Lung (tissue), 12 donors: ENCODE data around the gene RASA2. TPM values are rescaled to one million over a fixed set of nuclear protein-coding genes. Genes with fewer than 3 reads are reported as not detected.

Source experiments
- ATAC-seq: fragments of 200-7000 bp; cut with Tn5 transposase; one replicate; pipeline ENCODE4 v1.9.1; 2020; ENCODE audit warnings: moderate number of reproducible peaks; ENCODE audit not compliant: insufficient read depth, low FRiP score
- DNase-seq, 3 donors: peaks; one replicate each; pipeline ENCODE4 v3.0.0-alpha.2; 2013 to 2017
- H3K27ac ChIP-seq, 2 donors: one replicate each; pipeline ENCODE4 v1.5.1; 2013; ENCODE audit warnings: mild to moderate bottlenecking in 2 of 2, moderate library complexity in 2 of 2, control low read depth in 1 of 2, inconsistent platforms in 1 of 2, low read depth in 1 of 2, low read length in 1 of 2
- H3K27me3 ChIP-seq, 3 donors: one replicate each; pipeline ENCODE4 v1.5.1; 2013; ENCODE audit warnings: low read length in 2 of 3; ENCODE audit not compliant: control insufficient read depth in 3 of 3, insufficient read depth in 3 of 3
- H3K36me3 ChIP-seq, 4 donors: one replicate each; pipeline ENCODE4 v1.5.1; 2013; ENCODE audit warnings: low read length in 4 of 4, mild to moderate bottlenecking in 1 of 4, moderate library complexity in 1 of 4; ENCODE audit not compliant: control insufficient read depth in 4 of 4, insufficient read depth in 4 of 4
- H3K4me1 ChIP-seq, 5 donors: one replicate each; pipeline ENCODE4 v1.5.1; 2013; ENCODE audit warnings: low read length in 5 of 5, mild to moderate bottlenecking in 2 of 5, moderate library complexity in 1 of 5; ENCODE audit not compliant: control insufficient read depth in 5 of 5, insufficient read depth in 5 of 5
- H3K4me3 ChIP-seq: one replicate; pipeline ENCODE4 v1.5.1; 2013; ENCODE audit warnings: mild to moderate bottlenecking, control low read depth, moderate library complexity
- H3K9ac ChIP-seq, 2 donors: one replicate each; pipeline ENCODE4 v1.5.1; 2013; ENCODE audit warnings: low read length in 2 of 2, control low read depth in 1 of 2; ENCODE audit not compliant: insufficient read depth in 1 of 2
- H3K9me3 ChIP-seq, 4 donors: one replicate each; pipeline ENCODE4 v1.5.1; 2013; ENCODE audit warnings: low read length in 3 of 4, mild to moderate bottlenecking in 1 of 4, moderate library complexity in 1 of 4; ENCODE audit not compliant: control insufficient read depth in 4 of 4, insufficient read depth in 3 of 4
- WGBS, 2 donors: extraction: QIAGEN DNeasy Blood & Tissue Kit; methylation state at CpG; one replicate each; pipeline ENCODE4 v1.1.7; 2013; 5-methylcytosine and 5-hydroxymethylcytosine counted together
- polyA plus RNA-seq, 2 donors: library from polyadenylated mRNA; stranded (reverse); fragments of 200-250 nt; gene quantifications; one replicate each; pipeline ENCODE4 v1.2.1, GENCODE V29; 2013
- total RNA-seq, 2 donors: library from RNA; depleted of rRNA in 1 of 2; stranded (reverse); fragments of >200 nt in 1 of 2; gene quantifications; one replicate each; pipeline ENCODE4 v1.2.1, GENCODE V29; 2014 to 2021
- TF ChIP-seq, protein P1 (sequence below): IDR thresholded peaks from 2 replicates; pipeline ENCODE4 v1.5.1; 2012; ENCODE audit warnings: mild to moderate bottlenecking; ENCODE audit errors: control extremely low read depth, extremely low read depth
- donor health status: control.
- donor health status: control.
- donor health status: Bipolar disorder and iron deficiency.
- donor health status: healthy.
- donor health status: DM: yes; HTN: yes; CAD: no.

Gene RASA2
- total and polyA plus RNA-seq, 4 donors, result 6.8 to 27.4 (median 12.9) TPM

DNA sequence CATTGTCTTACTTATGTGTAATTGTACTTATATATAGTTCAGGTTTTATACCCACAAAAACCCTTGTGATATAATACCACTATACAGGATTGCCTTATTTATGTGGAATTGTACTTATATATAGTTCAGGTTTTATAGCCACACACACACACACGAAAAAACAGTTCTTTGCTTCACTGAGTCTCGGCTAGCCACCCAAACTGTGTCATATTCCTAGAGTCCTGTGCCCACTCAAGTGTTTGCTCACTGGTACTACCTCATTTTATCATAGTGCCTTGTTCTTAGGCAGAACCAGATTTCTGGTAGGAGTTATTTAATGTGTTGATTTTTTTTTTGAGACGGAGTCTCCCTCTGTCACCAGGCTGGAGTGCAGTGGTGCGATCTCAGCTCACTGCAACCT, 12.5 kb downstream of the RASA2 start:
- H3K27ac ChIP-seq, result peak overlapping the region in 1 of 2 donors; percentile 53
- WGBS, 2 donors, result 84 to 96% methylated on average over 4 of the region's 4 CpGs

DNA sequence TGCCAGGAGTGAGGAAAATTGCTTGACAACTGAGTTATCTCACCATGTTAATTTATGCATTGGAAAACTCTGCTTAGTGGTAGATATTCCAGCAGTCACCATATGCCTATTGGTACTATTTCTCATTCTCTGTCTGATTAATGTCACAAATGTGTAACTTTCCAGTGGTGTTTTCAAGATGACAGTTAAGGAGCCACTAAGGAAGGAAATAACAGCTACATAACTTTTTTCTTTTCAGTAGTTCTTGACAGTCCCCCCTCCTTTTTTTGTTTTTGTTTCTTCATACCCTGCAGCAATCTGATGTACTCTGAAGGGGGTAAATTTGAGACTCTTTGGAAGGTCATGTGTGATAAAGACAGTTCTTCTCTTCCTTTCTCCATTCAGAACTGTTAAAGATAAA, 13.1 kb downstream of the RASA2 start:
- no peak for ATAC-seq
- TF ChIP-seq, protein P1, sequence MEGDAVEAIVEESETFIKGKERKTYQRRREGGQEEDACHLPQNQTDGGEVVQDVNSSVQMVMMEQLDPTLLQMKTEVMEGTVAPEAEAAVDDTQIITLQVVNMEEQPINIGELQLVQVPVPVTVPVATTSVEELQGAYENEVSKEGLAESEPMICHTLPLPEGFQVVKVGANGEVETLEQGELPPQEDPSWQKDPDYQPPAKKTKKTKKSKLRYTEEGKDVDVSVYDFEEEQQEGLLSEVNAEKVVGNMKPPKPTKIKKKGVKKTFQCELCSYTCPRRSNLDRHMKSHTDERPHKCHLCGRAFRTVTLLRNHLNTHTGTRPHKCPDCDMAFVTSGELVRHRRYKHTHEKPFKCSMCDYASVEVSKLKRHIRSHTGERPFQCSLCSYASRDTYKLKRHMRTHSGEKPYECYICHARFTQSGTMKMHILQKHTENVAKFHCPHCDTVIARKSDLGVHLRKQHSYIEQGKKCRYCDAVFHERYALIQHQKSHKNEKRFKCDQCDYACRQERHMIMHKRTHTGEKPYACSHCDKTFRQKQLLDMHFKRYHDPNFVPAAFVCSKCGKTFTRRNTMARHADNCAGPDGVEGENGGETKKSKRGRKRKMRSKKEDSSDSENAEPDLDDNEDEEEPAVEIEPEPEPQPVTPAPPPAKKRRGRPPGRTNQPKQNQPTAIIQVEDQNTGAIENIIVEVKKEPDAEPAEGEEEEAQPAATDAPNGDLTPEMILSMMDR, result no peak
- Histone ChIP-seq H3K36me3 (no peaks in the 10 kb centered on the region), H3K4me3 (no peak overlapping the region), H3K27me3 (no peaks in the 10 kb centered on the region), H3K27ac (no peak overlapping the region), H3K9ac (no peak overlapping the region), H3K4me1 (peaks cover 0 to 18% (median 0%) of the 10 kb centered on the region in 5 donors), H3K9me3 (no peaks in the 10 kb centered on the region)
- no peak for DNase-seq

More for the DNA sequence above, 12.5 kb downstream of the RASA2 start:
- no peaks in the 10 kb centered on the region for H3K27me3 ChIP-seq
- no peaks in the 10 kb centered on the region for H3K9me3 ChIP-seq
- H3K36me3 ChIP-seq, result no peaks in the 10 kb centered on the region
- peaks cover 0 to 15% (median 0%) of the 10 kb centered on the region in 5 donors for H3K4me1 ChIP-seq
- no peak overlapping the region for H3K9ac ChIP-seq
- no peak overlapping the region for H3K4me3 ChIP-seq
- TF ChIP-seq, protein P1, result no peak
- no peak for ATAC-seq
- DNase-seq, result no peak

DNA sequence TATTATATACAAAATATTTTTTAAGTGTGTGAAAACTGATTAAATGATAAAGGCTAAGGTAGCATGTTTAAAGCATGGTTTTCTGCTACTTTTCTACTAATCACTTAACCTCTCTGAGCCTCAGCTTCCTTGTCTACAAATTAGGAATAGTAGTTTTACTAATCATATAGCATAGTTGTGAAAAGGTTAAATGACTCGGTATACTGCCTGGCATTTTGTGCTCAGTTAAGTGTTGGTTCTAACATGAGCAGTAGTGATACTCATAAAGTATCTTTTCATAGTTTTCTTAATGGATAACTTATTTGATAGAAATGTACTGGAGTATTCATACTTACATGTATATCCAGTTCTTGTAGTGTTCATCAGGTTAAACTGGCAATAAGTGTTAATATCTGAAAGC, 13.6 kb downstream of the RASA2 start:
- ATAC-seq, result no peak
- 68 to 78% methylated on average over 1 of the region's 1 CpG for WGBS, 2 donors
- no peak overlapping the region for H3K27ac ChIP-seq
- H3K9me3 ChIP-seq, result no peaks in the 10 kb centered on the region
- no peak overlapping the region for H3K4me3 ChIP-seq
- H3K36me3 ChIP-seq, result no peaks in the 10 kb centered on the region
- H3K9ac ChIP-seq, result no peak overlapping the region
- peaks cover 0 to 18% (median 0%) of the 10 kb centered on the region in 5 donors for H3K4me1 ChIP-seq
- no peaks in the 10 kb centered on the region for H3K27me3 ChIP-seq
- no peak for DNase-seq
- TF ChIP-seq, protein P1, result no peak

DNA sequence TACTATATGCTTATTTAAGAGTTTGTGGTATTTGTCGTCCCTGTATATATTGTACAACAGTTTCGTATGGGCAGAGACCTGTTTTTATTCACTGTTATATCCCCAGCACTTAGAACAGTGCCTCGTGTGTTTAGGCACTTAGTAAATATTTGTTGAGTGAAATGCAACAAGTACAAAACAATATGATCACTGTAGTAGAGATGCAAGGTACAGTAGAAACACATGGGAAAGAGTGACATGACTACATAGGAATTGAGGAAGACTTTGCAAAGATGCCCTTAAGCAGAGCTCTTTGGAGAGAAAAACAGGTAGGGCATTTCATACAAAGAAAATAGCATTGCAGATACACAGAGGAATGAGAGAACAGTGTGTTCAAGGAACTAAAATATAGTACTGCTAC, 18.3 kb downstream of the RASA2 start:
- TF ChIP-seq, protein P1, result no peak
- no peaks in the 10 kb centered on the region for H3K27me3 ChIP-seq
- 75 to 92% methylated on average over 3 of the region's 3 CpGs for WGBS, 2 donors
- no peak for DNase-seq
- no peaks in the 10 kb centered on the region for H3K9me3 ChIP-seq
- H3K4me3 ChIP-seq, result no peak overlapping the region
- peaks cover 0 to 5% (median 0%) of the 10 kb centered on the region in 5 donors for H3K4me1 ChIP-seq
- peaks cover 0 to 3% (median 0%) of the 10 kb centered on the region in 4 donors for H3K36me3 ChIP-seq
- H3K9ac ChIP-seq, result no peak overlapping the region
- H3K27ac ChIP-seq, result no peak overlapping the region
- ATAC-seq, result no peak
